Adrenal gland (tissue), 12 donors: ENCODE measurements around the gene IL1RL2. TPM values are rescaled to one million over a fixed set of nuclear protein-coding genes. Genes with fewer than 3 reads are reported as not detected.

Experiments used
- DNase-seq, 7 donors: peaks; one replicate each; pipeline ENCODE4 v3.0.0-alpha.2; 2019 to 2020
- H3K27ac ChIP-seq, 5 donors: fragments of 200-600 bp; sonication (generic) in 4 of 5; 1 replicate in 3 of 5; 2 replicates in 2 of 5; pipeline versions ENCODE4 v1.5.1 to v1.8.0; 2016 to 2020; ENCODE audit warnings: mild to moderate bottlenecking in 1 of 5
- H3K27me3 ChIP-seq: fragments of 200-600 bp; 2 replicates; pipeline ENCODE4 v1.8.0; 2021
- H3K36me3 ChIP-seq, 2 donors: fragments of 200-600 bp; replicated peaks in 1 of 2; 1 replicate in 1 of 2; 2 replicates in 1 of 2; pipeline versions ENCODE4 v1.5.1 to v1.8.0; 2018 to 2022
- H3K4me1 ChIP-seq, 2 donors: fragments of 200-600 bp; replicated peaks in 1 of 2; 1 replicate in 1 of 2; 2 replicates in 1 of 2; pipeline versions ENCODE4 v1.5.1 to v1.8.0; 2018 to 2021
- H3K4me3 ChIP-seq, 4 donors: fragments of 200-600 bp; sonication (generic) in 3 of 4; one replicate each; pipeline ENCODE4 v1.5.1; 2016 to 2018
- H3K9me3 ChIP-seq, 3 donors: fragments of 200-600 bp; sonication (generic) in 1 of 3; replicated peaks in 1 of 3; 1 replicate in 2 of 3; 2 replicates in 1 of 3; pipeline versions ENCODE4 v1.5.1 to v1.8.0; 2016 to 2021
- POLR2A ChIP-seq, 2 donors: fragments of 450-650 bp; IDR thresholded peaks; one replicate each; pipeline ENCODE4 v1.6.1; 2017; ENCODE audit warnings: antibody characterized with exemption in 2 of 2, mild to moderate bottlenecking in 2 of 2, moderate library complexity in 1 of 2
- WGBS, 4 donors: extraction: QIAGEN DNeasy Blood & Tissue Kit in 2 of 4; methylation state at CpG; one replicate each; pipeline versions ENCODE4 v1.1.5 to v1.1.7; 2013 to 2017; 5-methylcytosine and 5-hydroxymethylcytosine counted together
- intact Hi-C, 2 donors: fragments of 100-400 bp; cut with DNase I; formaldehyde crosslinking; loops; one replicate each; pipeline versions ENCODE4 v1.14.1 to v1.15.0; 2022 to 2023
- polyA plus RNA-seq, 3 donors: library from polyadenylated mRNA; stranded (reverse); fragments of 200-250 nt in 2 of 3; fragments of 350-450 nt in 1 of 3; fragmentation: Illumina TruSeq in 1 of 3; extraction: RNeasy Lipid Tissue Mini Kit (QIAGEN cat#74804) in 1 of 3; gene quantifications; one replicate each; pipeline ENCODE4 v1.2.3, GENCODE V29; 2013 to 2014
- total RNA-seq, 9 donors: library from RNA; depleted of rRNA in 4 of 9; stranded (reverse); fragments of >200 nt in 4 of 9; fragments of 120-200 nt in 1 of 9; fragmentation: NEBNext Ultra II Directional in 1 of 9; extraction: Animal tissue kit (Norgen Biotek cat#: 25700) in 1 of 9; gene quantifications; one replicate each; pipeline versions ENCODE4 v1.1.0 to v1.2.4, GENCODE V29; 2013 to 2023
- TF ChIP-seq, protein P1 (sequence below), 6 experiments: fragments of 450-650 bp in 4 of 6; fragments of 200-600 bp in 2 of 6; sonication (generic) in 1 of 6; IDR thresholded peaks; 1 replicate in 5 of 6; 2 replicates in 1 of 6; pipeline versions ENCODE4 v1.5.1 to v1.8.0; 2016 to 2021; ENCODE audit warnings: antibody characterized with exemption in 6 of 6, mild to moderate bottlenecking in 2 of 6, moderate library complexity in 1 of 6
- donor health status: healthy with polysubstance abuse.
- donor health status: Bipolar disorder and iron deficiency.
- donor health status: DM: yes; HTN: yes; CAD: no.
- donor health status: DM: no; HTN: no; CAD: no.
- donor health status: DM: no; HTN: no; CAD: no.
- donor health status: DM: yes; HTN: yes; CAD: no.

IL1RL2 gene
- total and polyA plus RNA-seq, 12 donors: 0.22 to 4.6 (median 1.7) TPM

GRCh38 chr2:102289129-102289528 is 102.3 kb downstream of the IL1RL2 start:
- Histone ChIP-seq H3K4me1 (no peaks in the 10 kb centered on the region), H3K27me3 (peaks cover 23% of the 10 kb centered on the region), H3K4me3 (no peak overlapping the region), H3K36me3 (no peaks in the 10 kb centered on the region), H3K27ac (no peak overlapping the region), H3K9me3 (no peaks in the 10 kb centered on the region)
- WGBS, 4 donors: 81 to 97% (median 88%) methylated on average over 5 of the region's 5 CpGs
- TF ChIP-seq, protein P1, sequence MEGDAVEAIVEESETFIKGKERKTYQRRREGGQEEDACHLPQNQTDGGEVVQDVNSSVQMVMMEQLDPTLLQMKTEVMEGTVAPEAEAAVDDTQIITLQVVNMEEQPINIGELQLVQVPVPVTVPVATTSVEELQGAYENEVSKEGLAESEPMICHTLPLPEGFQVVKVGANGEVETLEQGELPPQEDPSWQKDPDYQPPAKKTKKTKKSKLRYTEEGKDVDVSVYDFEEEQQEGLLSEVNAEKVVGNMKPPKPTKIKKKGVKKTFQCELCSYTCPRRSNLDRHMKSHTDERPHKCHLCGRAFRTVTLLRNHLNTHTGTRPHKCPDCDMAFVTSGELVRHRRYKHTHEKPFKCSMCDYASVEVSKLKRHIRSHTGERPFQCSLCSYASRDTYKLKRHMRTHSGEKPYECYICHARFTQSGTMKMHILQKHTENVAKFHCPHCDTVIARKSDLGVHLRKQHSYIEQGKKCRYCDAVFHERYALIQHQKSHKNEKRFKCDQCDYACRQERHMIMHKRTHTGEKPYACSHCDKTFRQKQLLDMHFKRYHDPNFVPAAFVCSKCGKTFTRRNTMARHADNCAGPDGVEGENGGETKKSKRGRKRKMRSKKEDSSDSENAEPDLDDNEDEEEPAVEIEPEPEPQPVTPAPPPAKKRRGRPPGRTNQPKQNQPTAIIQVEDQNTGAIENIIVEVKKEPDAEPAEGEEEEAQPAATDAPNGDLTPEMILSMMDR (IDR thresholded peaks at IDR 0.05): no peak
- no peak for TF ChIP-seq POLR2A (IDR thresholded peaks at IDR 0.05)
- intact Hi-C loops: no loop called here
- DNase-seq: no peak

Other genes with a start within 250 kb of the IL1RL2 start
- 10 to 100 TPM in 7 of 9 donors, 1 to 10 TPM in 2; 4.5 to 26.0 (median 12.5) TPM for gene IL1R2, start 195.1 kb upstream of the IL1RL2 start, total RNA-seq
- 10 to 100 TPM in 2 of 3 donors, 1 to 10 TPM in 1; 6.7 to 17.9 (median 10.8) TPM for gene IL1R2, start 195.1 kb upstream of the IL1RL2 start, polyA plus RNA-seq
- gene IL1R1, start 44.3 kb upstream of the IL1RL2 start, total RNA-seq: 100 to 1,000 TPM in 6 of 9 donors, 10 to 100 TPM in 2, 1 to 10 TPM in 1; 8.6 to 153 (median 134) TPM
- gene IL1R1, start 44.3 kb upstream of the IL1RL2 start, polyA plus RNA-seq: 100 to 1,000 TPM in 1 of 3 donors, 10 to 100 TPM in 2; 58.7 to 122 (median 59.2) TPM
- gene IL1RL1, start 124.5 kb downstream of the IL1RL2 start, total RNA-seq: 10 to 100 TPM in 7 of 9 donors, 1 to 10 TPM in 2; 2.1 to 74.8 (median 25.3) TPM
- 10 to 100 TPM; 11.5 to 60.5 (median 17.4) TPM for gene IL1RL1, start 124.5 kb downstream of the IL1RL2 start, polyA plus RNA-seq
- gene IL18R1, start 168.8 kb downstream of the IL1RL2 start, total RNA-seq: 1 to 10 TPM; 1.2 to 5.5 (median 4.3) TPM
- gene IL18R1, start 168.8 kb downstream of the IL1RL2 start, polyA plus RNA-seq: 1 to 10 TPM; 2.3 to 3.1 (median 2.4) TPM
- under 1 TPM in 8 of 9 donors, not detected in 1; 0.14 to 0.94 (median 0.26) TPM for gene IL18RAP, start 236.1 kb downstream of the IL1RL2 start, total RNA-seq
- gene IL18RAP, start 236.1 kb downstream of the IL1RL2 start, polyA plus RNA-seq: 1 to 10 TPM in 1 of 3 donors, under 1 TPM in 2; 0.26 to 1.4 (median 0.51) TPM